Thymus (tissue), 11 donors: ENCODE measurements around the gene ABAT. TPM values are rescaled to one million over a fixed set of nuclear protein-coding genes. Genes with fewer than 3 reads are reported as not detected.

Experiments used
- DNase-seq, 9 donors: peaks; one replicate each; pipeline ENCODE4 v3.0.0-alpha.2; 2013; ENCODE audit warnings: low spot score in 9 of 9, low read depth in 6 of 9, missing footprints in 1 of 9
- H3K27ac ChIP-seq, 2 donors: one replicate each; pipeline ENCODE4 v1.5.1; 2013; ENCODE audit warnings: control low read depth in 1 of 2, low read depth in 1 of 2, low read length in 1 of 2, mild to moderate bottlenecking in 1 of 2, moderate library complexity in 1 of 2
- H3K27me3 ChIP-seq, 2 donors: one replicate each; pipeline ENCODE4 v1.5.1; 2013; ENCODE audit warnings: low read length in 1 of 2; ENCODE audit not compliant: control insufficient read depth in 2 of 2, insufficient read depth in 1 of 2
- H3K36me3 ChIP-seq, 2 donors: one replicate each; pipeline ENCODE4 v1.5.1; 2013; ENCODE audit warnings: low read length in 1 of 2, mild to moderate bottlenecking in 1 of 2, moderate library complexity in 1 of 2; ENCODE audit not compliant: control insufficient read depth in 2 of 2, insufficient read depth in 2 of 2
- H3K4me1 ChIP-seq, 2 donors: one replicate each; pipeline ENCODE4 v1.5.1; 2013; ENCODE audit warnings: low read length in 2 of 2; ENCODE audit not compliant: control insufficient read depth in 2 of 2, insufficient read depth in 2 of 2
- H3K4me3 ChIP-seq, 2 donors: one replicate each; pipeline ENCODE4 v1.5.1; 2013; ENCODE audit warnings: low read length in 2 of 2, control low read depth in 1 of 2, mild to moderate bottlenecking in 1 of 2
- H3K9me3 ChIP-seq, 2 donors: one replicate each; pipeline ENCODE4 v1.5.1; 2013; ENCODE audit warnings: low read length in 1 of 2, mild to moderate bottlenecking in 1 of 2; ENCODE audit not compliant: control insufficient read depth in 2 of 2, insufficient read depth in 1 of 2
- WGBS: extraction: QIAGEN DNeasy Blood & Tissue Kit; methylation state at CpG from one replicate; pipeline ENCODE4 v1.1.7; 2013; 5-methylcytosine and 5-hydroxymethylcytosine counted together
- polyA plus RNA-seq: library from polyadenylated mRNA; stranded (reverse); fragments of 200-250 nt; gene quantifications from one replicate; pipeline ENCODE4 v1.2.3, GENCODE V29; 2013
- total RNA-seq: library from RNA; stranded (reverse); fragments of 120-200 nt; gene quantifications from one replicate; pipeline ENCODE4 v1.2.4, GENCODE V29; 2013
- donor health status: healthy.

Gene ABAT
- total and polyA plus RNA-seq, 2 donors = 3.4 to 8.6 TPM

DNA sequence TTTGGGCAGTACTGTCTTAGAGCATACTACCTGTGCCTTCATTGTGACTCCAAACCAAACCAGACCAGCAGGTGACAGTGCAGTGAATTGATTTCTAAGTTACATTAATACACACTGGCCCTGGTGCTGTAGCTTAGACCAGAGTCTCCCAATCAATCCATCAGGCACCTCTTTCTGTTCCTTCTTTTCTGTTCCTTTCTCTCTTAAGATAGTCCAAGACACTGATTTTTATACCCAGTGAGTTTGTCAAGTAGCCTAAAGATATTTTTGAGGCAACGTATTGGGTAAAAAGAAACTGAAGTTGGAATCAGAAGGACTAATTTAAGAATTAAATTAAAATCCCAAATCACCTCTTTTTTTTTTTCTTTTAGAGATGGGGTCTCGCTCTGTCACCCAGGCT is 43.1 kb downstream of the ABAT start:
- DNase-seq = no peak
- peaks cover 0 to 5% of the 10 kb centered on the region in 2 donors for H3K27me3 ChIP-seq
- WGBS = 97% methylated on average over 2 of the region's 2 CpGs
- peaks cover 0 to 5% of the 10 kb centered on the region in 2 donors for H3K4me1 ChIP-seq
- H3K4me3 ChIP-seq = no peak overlapping the region
- no peaks in the 10 kb centered on the region for H3K36me3 ChIP-seq
- peaks cover 0 to 9% of the 10 kb centered on the region in 2 donors for H3K9me3 ChIP-seq
- no peak overlapping the region for H3K27ac ChIP-seq

DNA sequence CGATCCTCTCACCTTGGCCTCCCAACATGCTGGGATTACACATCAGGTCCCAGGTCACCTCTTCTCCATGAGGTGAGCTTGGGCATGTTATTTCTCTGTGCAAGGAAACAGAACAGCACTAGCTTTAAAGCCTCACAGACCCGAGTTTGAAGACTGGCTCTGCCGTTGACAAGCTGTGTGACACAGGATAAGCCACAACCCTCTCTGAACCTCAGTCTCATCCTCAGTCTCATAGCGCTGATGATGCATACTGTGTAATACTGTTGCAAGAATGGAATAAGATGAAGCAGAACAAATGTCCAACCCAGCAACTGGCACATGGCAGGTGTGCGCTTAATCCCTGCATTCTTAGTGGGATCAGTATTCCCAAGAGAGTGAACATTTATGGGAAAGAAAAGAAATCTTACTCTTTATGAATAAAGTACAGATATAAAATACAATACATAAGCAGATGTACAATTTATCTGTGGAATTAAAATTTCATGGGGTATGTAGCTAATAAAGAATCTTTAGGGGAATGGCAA is 43.5 kb downstream of the ABAT start:
- Histone ChIP-seq H3K27ac (no peak overlapping the region), H3K27me3 (peaks cover 0 to under 1% of the 10 kb centered on the region in 2 donors), H3K36me3 (no peaks in the 10 kb centered on the region), H3K9me3 (peaks cover 0 to 9% of the 10 kb centered on the region in 2 donors), H3K4me3 (no peak overlapping the region), H3K4me1 (peaks cover 0 to 5% of the 10 kb centered on the region in 2 donors)
- no peak for DNase-seq
- WGBS = 98% methylated on average over 5 of the region's 5 CpGs

DNA sequence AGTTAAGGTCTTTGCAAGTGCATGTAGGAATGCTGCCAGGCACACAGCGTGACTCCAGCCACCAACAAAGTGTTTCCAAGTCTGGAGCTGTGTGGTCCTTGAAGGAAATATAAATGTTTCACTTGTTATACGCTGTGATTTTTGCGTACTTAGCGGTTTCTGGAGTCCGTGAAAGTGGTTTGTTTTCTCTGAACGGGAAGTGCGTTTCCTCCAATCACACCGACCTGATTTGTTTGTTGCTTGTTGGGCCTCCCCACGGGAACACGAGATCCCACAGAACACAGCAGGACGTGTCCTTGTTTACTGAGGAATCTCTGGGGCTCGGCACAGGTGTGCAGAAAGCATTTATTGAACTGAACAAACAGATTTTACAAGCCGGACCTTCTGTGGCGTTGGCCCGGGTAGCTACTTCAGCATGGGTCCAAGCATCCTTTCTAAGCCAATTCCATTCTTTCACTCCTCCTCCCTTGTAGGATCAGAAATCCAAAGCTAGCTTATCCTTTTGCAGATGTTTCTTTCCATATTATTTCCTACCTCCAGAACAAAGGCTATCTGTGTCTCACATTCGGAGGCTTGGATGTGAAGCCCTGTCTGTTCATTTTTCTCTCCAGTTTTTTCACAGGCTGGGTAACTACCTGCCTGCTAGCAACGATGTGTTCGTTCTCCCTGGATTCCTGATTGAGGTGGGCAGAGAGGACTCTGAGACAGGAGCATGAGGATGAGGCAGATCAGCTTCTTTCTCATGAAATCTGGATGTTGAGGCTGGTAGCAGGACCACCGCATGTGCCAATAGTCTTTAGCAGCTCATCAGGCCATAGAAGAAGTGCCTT is 44.6 kb downstream of the ABAT start:
- DNase-seq = no peak
- H3K36me3 ChIP-seq = no peaks in the 10 kb centered on the region
- H3K4me3 ChIP-seq = no peak overlapping the region

DNA sequence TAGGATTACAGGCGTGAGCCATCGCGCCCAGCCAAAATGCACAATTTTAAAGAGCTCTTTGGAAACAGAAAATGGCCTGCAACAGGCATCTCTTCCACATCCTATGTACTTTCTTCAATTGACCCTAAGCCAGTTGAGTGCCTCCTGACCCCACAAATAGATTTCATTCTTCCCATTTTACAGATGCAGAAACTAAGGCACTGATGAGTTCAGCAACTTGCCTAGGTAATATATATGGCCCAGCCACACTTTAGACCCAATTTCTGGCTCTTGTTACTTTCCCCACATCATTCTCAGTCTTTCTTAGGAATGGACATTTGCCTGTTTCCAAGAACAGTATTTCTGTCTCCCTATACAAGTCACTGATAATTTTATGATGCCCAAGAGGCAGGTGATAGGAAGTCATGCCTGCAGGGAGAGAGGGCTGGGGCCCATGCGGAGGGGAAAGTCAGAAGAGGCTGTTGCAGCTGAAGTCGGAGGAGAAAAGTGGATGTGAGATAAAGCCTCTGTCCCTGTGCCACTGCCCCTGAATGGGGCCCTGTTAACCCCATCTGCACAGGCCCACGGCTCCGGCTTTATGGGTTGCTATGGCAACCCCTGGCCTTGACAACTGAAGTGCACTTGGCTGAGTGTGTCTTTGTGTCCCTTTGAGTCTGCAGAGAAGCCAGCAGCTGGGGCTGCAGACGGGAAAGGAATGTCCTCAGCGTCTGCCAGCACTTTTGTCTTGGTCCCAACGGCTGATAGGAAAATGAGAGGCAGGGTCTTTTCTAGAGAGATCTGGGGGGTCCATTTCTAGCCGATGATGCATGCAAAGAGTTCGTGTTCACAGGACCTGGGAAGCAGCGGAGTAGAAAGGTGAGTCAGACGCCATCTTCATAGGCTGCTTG is 45.9 kb downstream of the ABAT start:
- no peaks in the 10 kb centered on the region for H3K36me3 ChIP-seq
- H3K4me3 ChIP-seq = no peak overlapping the region
- peak in 4 of 9 donors; percentile 2 to 27 (median 8) for DNase-seq
- peaks cover 0 to 5% of the 10 kb centered on the region in 2 donors for H3K4me1 ChIP-seq
- H3K27ac ChIP-seq = no peak overlapping the region
- WGBS = 76% methylated on average over 14 of the region's 14 CpGs
- peaks cover 0 to 9% of the 10 kb centered on the region in 2 donors for H3K9me3 ChIP-seq
- no peaks in the 10 kb centered on the region for H3K27me3 ChIP-seq

More for the DNA sequence above, 44.6 kb downstream of the ABAT start:
- H3K27me3 ChIP-seq = no peaks in the 10 kb centered on the region
- peaks cover 0 to 9% of the 10 kb centered on the region in 2 donors for H3K9me3 ChIP-seq
- 94% methylated on average over 19 of the region's 19 CpGs for whole genome bisulfite sequencing
- H3K27ac ChIP-seq = no peak overlapping the region
- peaks cover 0 to 5% of the 10 kb centered on the region in 2 donors for H3K4me1 ChIP-seq

- WGBS = 94% methylated on average over 3 of the region's 3 CpGs
- no peak for DNase-seq
- no peak overlapping the region for H3K4me3 ChIP-seq
- H3K9me3 ChIP-seq = peaks cover 0 to 9% of the 10 kb centered on the region in 2 donors
- no peak overlapping the region for H3K27ac ChIP-seq
- H3K36me3 ChIP-seq = no peaks in the 10 kb centered on the region
- no peaks in the 10 kb centered on the region for H3K27me3 ChIP-seq
- H3K4me1 ChIP-seq = peaks cover 0 to 5% of the 10 kb centered on the region in 2 donors
These were observed 46.5 kb downstream of the ABAT start for GRCh38 chr16:8720967-8721308.

DNA sequence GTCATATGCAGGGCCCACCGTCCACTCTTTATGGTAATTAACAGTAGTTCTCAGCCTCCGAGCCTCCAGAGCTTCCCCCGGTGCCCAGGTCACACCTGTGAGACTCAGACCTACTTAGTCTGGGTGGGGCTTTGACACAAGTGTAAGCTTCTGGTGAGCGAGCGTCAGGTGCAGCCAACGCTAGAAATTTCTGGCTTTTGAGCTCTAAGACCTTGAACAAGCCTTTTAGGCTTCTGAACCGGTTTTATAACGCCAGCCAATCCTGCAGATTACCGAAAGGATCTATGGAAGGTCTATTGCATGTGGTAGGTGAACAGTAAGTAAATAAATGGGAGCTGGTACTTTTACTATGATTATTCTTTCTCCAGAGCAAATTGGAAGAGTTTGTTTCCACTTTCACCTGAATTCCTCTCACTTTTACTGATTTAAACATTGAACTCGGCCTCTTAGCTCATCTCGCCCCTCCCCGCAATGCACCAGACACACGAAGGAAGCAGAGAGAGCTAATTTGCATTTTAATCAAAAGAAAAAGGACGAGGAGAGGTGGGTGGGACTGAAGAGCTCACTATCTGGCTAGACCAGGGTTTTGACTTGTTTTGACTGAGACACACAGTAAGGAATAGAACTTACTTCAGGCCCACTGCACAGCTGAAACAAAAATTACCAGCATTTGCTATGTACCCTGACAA is 47.1 kb downstream of the ABAT start:
- no peak overlapping the region for H3K27ac ChIP-seq
- WGBS = 91% methylated on average over 14 of the region's 14 CpGs

DNA sequence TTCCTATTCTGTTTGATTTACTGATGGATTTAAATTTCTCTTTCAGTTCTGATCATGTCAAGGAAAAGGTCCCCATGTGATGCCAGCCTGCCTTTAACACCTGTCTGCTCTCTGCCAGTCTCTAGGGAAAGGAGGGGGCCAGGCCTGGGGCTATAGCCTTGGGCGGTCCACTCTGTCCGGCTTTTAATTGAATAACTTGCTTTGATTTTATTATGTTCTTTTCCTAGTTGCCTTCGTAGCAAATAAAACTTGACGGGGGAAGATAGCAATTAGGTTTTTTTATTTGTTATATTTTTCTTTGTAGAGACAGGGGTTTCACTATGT is 47.6 kb downstream of the ABAT start:
- 95% methylated on average over 4 of the region's 4 CpGs for WGBS
- no peak overlapping the region for H3K4me3 ChIP-seq
- peaks cover 0 to 4% of the 10 kb centered on the region in 2 donors for H3K9me3 ChIP-seq
- DNase-seq = no peak
- H3K27me3 ChIP-seq = no peaks in the 10 kb centered on the region
- no peaks in the 10 kb centered on the region for H3K36me3 ChIP-seq
- peaks cover 0 to 5% of the 10 kb centered on the region in 2 donors for H3K4me1 ChIP-seq
- H3K27ac ChIP-seq = no peak overlapping the region

More for the DNA sequence above, 47.1 kb downstream of the ABAT start:
- H3K4me3 ChIP-seq = no peak overlapping the region
- no peak for DNase-seq
- peaks cover 0 to 5% of the 10 kb centered on the region in 2 donors for H3K4me1 ChIP-seq
- H3K36me3 ChIP-seq = no peaks in the 10 kb centered on the region
- H3K9me3 ChIP-seq = peaks cover 0 to 9% of the 10 kb centered on the region in 2 donors
- no peaks in the 10 kb centered on the region for H3K27me3 ChIP-seq

DNA sequence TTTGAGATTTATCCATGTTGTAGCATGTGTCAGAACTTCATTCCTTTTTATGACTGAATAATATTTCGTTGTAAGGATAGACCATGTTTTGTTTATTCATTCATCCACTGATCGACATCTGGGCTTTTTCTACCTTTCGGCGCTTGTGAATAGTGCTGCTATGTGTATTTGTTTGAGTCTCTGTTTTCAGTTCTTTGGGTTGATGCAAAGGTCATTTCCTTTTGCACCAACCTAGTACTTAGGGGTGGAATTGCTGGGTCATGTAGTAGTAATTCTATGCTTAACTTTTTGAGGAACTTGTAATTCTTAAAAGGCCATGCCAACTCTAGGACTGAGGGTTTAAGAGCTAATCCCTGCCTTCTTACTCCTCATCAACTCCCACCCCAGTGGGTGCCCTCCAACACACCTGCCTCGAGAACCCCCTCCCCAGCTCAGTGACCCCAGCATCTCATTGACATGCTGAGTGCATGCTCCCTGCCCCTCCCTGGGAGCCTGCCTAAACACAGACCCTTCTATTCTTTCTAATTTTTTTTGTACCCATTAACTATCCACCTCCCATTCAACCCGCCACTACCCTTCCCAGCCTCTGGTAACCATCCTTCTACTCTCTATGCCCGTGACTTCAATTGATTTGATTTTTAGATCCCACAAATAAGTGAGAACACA is 51.2 kb downstream of the ABAT start:
- no peaks in the 10 kb centered on the region for H3K9me3 ChIP-seq
- H3K27me3 ChIP-seq = no peaks in the 10 kb centered on the region
- H3K4me3 ChIP-seq = no peak overlapping the region
- WGBS = 82% methylated on average over 7 of the region's 7 CpGs
- no peak overlapping the region for H3K27ac ChIP-seq
- peaks cover 0 to 2% of the 10 kb centered on the region in 2 donors for H3K4me1 ChIP-seq
- DNase-seq = no peak
- H3K36me3 ChIP-seq = no peaks in the 10 kb centered on the region
